Activated naive CD8-positive, alpha-beta T cell treated with anti-CD3 and anti-CD28 coated beads, Interleukin-2, amount 10 ng/mL, durations not matched to agents 7 days and 5 days (primary cell): Measurements from ENCODE around the gene FAM78B. TPM values are rescaled to one million over a fixed set of nuclear protein-coding genes. Genes with fewer than 3 reads are reported as not detected.

Experiments
- ATAC-seq: fragments of 150-1000 bp; cut with Tn5 transposase; one replicate; pipeline ENCODE4 v1.10.0; 2021; ENCODE audit warnings: low read depth, moderate library complexity
- POLR2A ChIA-PET: fragments of 350-600 bp; sonication (Branson Sonifier 250); formaldehyde crosslinking; loops from one replicate; lab custom pipeline; 2021; ENCODE audit warnings: antibody characterized with exemption; lab: Charles Lee
- DNase-seq: peaks from one replicate; pipeline ENCODE4 v3.0.0; 2021
- H3K27ac Mint-ChIP-seq: one replicate; pipeline ENCODE4 v1.8.0; 2022; ENCODE audit warnings: mild to moderate bottlenecking, mixed read lengths
- H3K27me3 Mint-ChIP-seq: one replicate; pipeline ENCODE4 v1.8.0; 2022; ENCODE audit warnings: mild to moderate bottlenecking, moderate library complexity, mixed read lengths
- H3K36me3 Mint-ChIP-seq: one replicate; pipeline ENCODE4 v1.8.0; 2021; ENCODE audit warnings: mild to moderate bottlenecking, mixed read lengths
- H3K4me1 Mint-ChIP-seq: one replicate; pipeline ENCODE4 v1.8.0; 2021; ENCODE audit warnings: mixed read lengths
- H3K4me3 Mint-ChIP-seq: one replicate; pipeline ENCODE4 v1.8.0; 2022; ENCODE audit warnings: mild to moderate bottlenecking, moderate library complexity, mixed read lengths
- H3K9me3 Mint-ChIP-seq: one replicate; pipeline ENCODE4 v1.8.0; 2021; ENCODE audit warnings: mixed read lengths
- total RNA-seq, 2 experiments: library from RNA; stranded (reverse); gene quantifications; one replicate each; pipeline ENCODE4 v1.2.3, GENCODE V29; 2021

FAM78B gene
- total RNA-seq, 2 experiments from 2014 or later: not detected

DNA sequence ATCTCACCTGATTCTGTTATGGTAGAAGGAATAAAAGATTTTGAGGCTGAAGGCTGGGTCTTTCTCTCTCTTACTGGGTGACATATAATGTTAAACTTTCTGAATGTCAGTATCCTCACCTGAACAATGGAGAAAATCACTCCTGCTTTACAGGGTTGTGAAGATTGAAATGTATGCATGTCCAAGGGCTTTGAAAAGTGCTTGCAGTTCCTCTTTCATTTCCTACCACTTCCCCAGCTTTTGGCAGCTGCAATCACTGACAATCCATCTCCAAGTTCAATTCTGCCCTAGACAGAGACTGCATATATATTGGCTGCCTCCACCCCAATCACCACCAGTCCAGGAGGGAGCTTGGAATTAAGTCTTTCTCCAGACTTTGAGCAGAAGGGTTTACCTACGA is 39.8 kb downstream of the FAM78B start:
- Mint-ChIP-seq H3K9me3 (no peaks in the 10 kb centered on the region), H3K36me3 (no peaks in the 10 kb centered on the region), H3K4me3 (no peak overlapping the region), H3K27me3 (no peaks in the 10 kb centered on the region), H3K27ac (no peak overlapping the region), H3K4me1 (no peaks in the 10 kb centered on the region)
- DNase-seq: no peak
- ATAC-seq: no peak
- POLR2A ChIA-PET: no interaction called here

DNA sequence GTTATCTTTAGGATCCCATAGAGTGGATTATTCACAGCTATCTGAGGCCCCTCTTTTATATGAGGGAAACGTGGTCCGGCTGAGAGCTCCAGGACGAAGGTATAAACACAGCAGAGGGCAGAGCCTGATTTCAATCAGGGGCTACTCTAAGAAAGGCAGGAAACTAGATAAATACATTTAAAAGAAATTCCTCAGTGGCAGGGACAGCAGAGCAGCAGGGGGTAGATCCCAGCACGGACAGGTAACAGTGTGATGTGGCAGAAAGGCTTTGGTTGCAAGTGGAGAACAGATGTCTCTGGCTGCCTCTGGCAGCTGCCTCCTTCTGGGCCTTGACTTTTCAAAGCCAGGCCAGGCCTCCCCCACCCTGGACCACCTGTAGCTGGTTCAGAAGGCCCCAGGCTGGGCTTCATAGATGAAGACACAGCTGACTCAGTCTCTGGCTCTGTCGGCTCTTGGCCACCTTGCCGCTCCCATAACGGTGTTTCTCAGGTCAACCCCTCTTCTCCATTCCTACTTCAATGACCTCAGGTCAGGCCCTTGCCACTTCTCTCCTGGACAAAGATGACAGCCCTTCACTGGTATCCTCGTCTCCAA is 43.8 kb downstream of the FAM78B start:
- Mint-ChIP-seq H3K9me3 (no peaks in the 10 kb centered on the region), H3K36me3 (no peaks in the 10 kb centered on the region), H3K27me3 (no peaks in the 10 kb centered on the region), H3K4me1 (no peaks in the 10 kb centered on the region), H3K4me3 (no peak overlapping the region), H3K27ac (no peak overlapping the region)
- DNase-seq (no peak), ATAC-seq (no peak)
- POLR2A ChIA-PET: no interaction called here

DNA sequence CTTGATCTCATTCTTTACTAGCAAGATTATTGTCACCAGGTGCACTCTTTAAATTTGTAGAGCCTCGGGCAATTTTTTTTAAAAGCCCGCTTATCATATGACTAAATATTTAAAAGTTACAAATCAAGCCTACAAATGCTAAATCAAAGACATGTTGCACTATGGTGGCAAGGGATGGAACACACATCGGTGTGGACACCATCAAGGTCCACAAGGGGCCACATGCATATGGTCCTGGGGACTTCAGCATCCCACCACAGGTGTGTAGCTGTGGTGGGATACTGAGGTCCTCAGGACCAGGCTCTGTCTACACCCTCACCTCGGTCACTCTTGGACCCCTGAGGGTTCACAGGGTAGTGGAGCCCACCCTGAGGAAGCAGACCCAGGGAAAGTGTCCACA is 45.8 kb downstream of the FAM78B start:
- Mint-ChIP-seq H3K9me3 (no peaks in the 10 kb centered on the region), H3K4me1 (no peaks in the 10 kb centered on the region), H3K27ac (no peak overlapping the region), H3K27me3 (no peaks in the 10 kb centered on the region), H3K36me3 (no peaks in the 10 kb centered on the region), H3K4me3 (no peak overlapping the region)
- POLR2A ChIA-PET: no interaction called here
- ATAC-seq (no peak), DNase-seq (no peak)

DNA sequence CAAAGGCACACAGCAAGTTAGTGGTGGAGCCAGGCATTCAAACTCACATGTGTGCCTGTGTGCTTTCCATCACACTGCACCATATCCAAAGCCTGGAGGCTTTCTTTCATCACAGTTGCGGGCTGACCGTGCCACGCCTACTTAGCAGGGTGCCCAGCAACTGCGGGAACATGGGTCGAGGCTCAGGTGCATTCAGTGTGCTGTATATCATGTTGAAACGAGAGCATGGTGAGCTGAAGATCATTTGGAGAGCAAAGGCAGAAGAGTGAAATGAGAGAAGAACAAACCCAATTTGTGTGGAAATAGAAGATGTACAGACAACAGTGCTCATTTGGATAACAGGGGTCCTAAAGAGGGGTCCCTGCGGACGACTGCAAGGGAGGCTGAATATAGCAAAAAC is 46.5 kb downstream of the FAM78B start:
- no peak for ATAC-seq
- Mint-ChIP-seq H3K27me3 (no peaks in the 10 kb centered on the region), H3K4me1 (no peaks in the 10 kb centered on the region), H3K36me3 (no peaks in the 10 kb centered on the region), H3K9me3 (no peaks in the 10 kb centered on the region), H3K27ac (no peak overlapping the region), H3K4me3 (no peak overlapping the region)
- POLR2A ChIA-PET: no interaction called here
- DNase-seq: no peak

DNA sequence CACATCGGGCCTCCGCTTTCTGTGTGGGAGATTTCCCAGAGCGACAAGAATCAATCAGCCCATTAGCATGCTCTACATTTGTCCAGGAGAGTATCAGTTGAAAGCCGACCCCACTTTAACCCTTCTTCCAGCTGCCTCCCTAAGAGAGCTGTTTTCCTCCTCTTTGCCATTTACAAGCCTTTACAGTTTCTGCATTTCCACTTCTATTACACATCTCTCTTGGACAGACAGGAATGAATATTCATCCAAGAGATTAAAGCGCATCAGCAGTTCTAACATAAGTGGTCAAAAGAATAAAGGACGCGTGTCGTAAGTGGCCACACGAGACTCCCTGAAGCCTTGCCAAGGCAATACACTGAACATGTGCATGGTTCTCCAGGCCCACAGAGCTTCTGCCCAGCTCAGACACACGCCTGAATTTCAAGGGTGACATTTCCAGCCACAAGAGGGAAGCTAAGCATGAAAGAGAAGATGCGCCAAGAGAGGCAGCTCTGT is 47.3 kb downstream of the FAM78B start:
- DNase-seq: no peak
- no peak for ATAC-seq

DNA sequence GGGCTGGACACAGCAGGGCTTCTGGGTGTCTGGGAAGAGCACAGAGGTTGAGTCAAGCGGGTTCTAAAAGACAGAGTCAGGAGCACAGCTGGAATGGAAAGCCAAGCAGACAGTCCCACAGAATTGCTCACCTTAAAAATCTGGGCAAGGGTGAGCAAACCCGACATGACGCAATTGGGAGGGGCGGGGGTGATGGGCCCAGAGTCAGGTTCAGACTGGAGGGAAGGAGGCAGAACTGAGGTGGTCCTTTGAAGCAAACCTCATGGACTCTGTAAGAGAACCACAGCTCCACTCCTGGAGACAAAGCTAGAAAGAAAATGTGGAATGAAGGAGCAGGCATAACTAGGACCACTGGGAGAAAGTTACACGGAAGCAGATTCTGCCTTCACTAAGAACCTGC is 49.0 kb downstream of the FAM78B start:
- H3K27ac Mint-ChIP-seq: no peak overlapping the region
- H3K9me3 Mint-ChIP-seq: no peaks in the 10 kb centered on the region
- H3K36me3 Mint-ChIP-seq: no peaks in the 10 kb centered on the region
- H3K27me3 Mint-ChIP-seq: no peaks in the 10 kb centered on the region
- H3K4me3 Mint-ChIP-seq: no peak overlapping the region
- ATAC-seq (no peak), DNase-seq (no peak)
- no peaks in the 10 kb centered on the region for H3K4me1 Mint-ChIP-seq
- POLR2A ChIA-PET: interaction anchor here (1.0 kb wide), 1 partner anchor 80 kb away, joined by 3 read pairs; no protein-coding TSS in a partner anchor

More for the DNA sequence above, 47.3 kb downstream of the FAM78B start:
- POLR2A ChIA-PET: no interaction called here
- H3K4me1 Mint-ChIP-seq: no peaks in the 10 kb centered on the region
- H3K9me3 Mint-ChIP-seq: no peaks in the 10 kb centered on the region
- no peaks in the 10 kb centered on the region for H3K36me3 Mint-ChIP-seq
- H3K27ac Mint-ChIP-seq: no peak overlapping the region
- no peak overlapping the region for H3K4me3 Mint-ChIP-seq
- H3K27me3 Mint-ChIP-seq: no peaks in the 10 kb centered on the region

DNA sequence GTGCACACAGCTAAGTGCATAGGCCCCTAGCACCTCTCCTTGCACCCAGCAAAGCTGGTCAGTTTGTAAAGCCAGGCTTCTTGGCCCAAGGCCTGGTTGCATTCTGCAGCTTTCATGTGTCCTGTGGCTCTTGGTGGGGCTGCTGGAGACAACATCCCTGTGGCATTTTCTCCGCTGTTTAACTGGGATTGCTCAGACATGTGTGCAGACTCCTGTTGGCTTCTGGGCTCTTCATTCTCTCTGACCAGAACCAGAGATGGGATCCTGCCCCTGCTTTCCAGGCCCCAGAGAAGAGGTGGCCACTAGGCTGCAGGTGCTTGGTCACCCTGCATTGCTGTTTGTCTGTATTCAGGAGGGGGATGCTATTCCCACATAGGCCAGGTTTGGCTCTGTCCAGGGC is 50.8 kb downstream of the FAM78B start:
- no peak for DNase-seq
- ATAC-seq: no peak
- H3K36me3 Mint-ChIP-seq: no peaks in the 10 kb centered on the region
- no peaks in the 10 kb centered on the region for H3K4me1 Mint-ChIP-seq
- H3K27me3 Mint-ChIP-seq: no peaks in the 10 kb centered on the region
- POLR2A ChIA-PET: no interaction called here
- no peaks in the 10 kb centered on the region for H3K9me3 Mint-ChIP-seq
- no peak overlapping the region for H3K4me3 Mint-ChIP-seq
- no peak overlapping the region for H3K27ac Mint-ChIP-seq

DNA sequence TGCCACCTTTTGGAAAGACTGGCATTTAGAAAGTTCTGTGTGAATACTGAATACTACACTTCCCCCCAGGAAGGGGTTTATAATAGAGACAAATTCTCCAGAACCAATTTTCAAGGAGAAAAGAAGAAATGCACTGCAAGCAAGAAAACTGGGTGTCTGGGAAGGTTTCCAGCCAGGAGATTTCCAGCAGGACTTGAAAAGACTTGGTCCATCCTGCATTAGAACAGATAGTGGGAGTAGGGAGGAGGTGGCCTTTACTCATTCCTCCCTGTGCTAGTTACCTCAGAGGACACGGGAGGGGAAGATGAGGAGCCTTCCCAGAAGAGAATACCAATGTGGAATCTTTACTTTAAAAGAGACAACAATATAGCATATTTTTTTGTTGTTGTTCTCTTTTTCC is 52.4 kb downstream of the FAM78B start:
- Mint-ChIP-seq H3K4me3 (no peak overlapping the region), H3K27me3 (no peaks in the 10 kb centered on the region), H3K27ac (no peak overlapping the region), H3K4me1 (no peaks in the 10 kb centered on the region), H3K9me3 (no peaks in the 10 kb centered on the region), H3K36me3 (no peaks in the 10 kb centered on the region)
- POLR2A ChIA-PET: no interaction called here
- no peak for ATAC-seq
- DNase-seq: no peak

DNA sequence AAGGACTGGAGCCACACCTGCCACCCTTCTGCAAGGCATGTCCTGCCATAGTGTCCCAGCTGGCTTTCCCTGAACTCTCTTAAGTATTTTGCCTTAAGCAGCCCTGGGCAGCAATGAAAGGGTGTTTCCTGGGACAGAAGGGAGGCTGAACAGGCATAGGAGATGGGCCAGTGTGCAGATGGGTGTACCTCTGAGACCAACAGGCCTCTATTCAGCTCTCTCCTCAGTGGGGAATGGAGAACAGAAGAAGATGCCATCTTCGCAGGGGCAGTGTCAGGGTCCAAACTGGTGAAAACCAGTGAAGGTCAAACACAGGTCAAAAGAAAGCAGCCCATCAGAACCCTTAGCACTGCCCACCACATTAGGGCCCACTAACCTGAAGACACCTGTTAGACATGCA is 53.2 kb downstream of the FAM78B start:
- Mint-ChIP-seq H3K27ac (no peak overlapping the region), H3K9me3 (no peaks in the 10 kb centered on the region), H3K4me1 (no peaks in the 10 kb centered on the region), H3K36me3 (no peaks in the 10 kb centered on the region), H3K4me3 (no peak overlapping the region), H3K27me3 (no peaks in the 10 kb centered on the region)
- DNase-seq (no peak), ATAC-seq (no peak)
- POLR2A ChIA-PET: no interaction called here

DNA sequence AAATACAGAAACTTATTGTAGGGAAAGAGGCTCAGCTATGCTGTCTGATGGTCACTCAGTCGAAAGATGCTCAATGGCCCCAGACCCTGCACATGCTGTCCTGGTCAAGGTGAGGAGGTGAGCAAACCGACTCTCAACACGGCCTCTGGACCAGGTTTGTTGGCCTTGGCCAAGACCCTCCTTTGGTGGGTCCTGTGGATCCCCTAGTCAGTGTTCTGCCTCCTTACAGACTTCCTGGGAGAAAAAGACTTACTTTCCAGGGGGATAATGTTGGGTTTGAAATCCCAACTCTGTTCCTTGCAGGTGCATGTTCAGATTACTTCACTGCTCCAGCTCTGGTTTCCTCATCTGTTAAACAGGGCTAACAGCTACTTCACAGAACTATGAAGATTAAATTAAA is 53.8 kb downstream of the FAM78B start:
- Mint-ChIP-seq H3K4me3 (no peak overlapping the region), H3K9me3 (no peaks in the 10 kb centered on the region), H3K36me3 (no peaks in the 10 kb centered on the region), H3K4me1 (no peaks in the 10 kb centered on the region), H3K27ac (no peak overlapping the region), H3K27me3 (peaks cover 2% of the 10 kb centered on the region)
- ATAC-seq (no peak), DNase-seq (no peak)
- POLR2A ChIA-PET: no interaction called here

DNA sequence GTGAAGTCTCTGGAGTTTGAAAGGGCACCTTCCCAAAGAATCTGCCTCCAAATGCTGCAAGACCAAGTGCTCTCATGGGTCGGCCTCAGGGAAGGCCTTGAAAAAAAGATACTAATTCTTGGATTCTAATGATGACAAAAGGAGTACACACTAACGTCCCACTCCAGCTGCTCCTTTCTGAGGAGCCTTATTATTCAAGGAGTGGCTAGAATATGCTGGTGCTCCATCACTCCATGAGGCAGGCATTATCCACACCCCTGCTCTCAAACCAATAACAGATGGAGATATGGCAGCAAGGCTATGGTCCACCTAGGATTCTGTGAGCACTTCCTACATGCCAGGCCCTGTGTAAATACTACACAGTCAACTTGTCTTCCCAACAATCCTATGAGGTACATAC is 54.4 kb downstream of the FAM78B start:
- POLR2A ChIA-PET: no interaction called here
- Mint-ChIP-seq H3K4me1 (no peaks in the 10 kb centered on the region), H3K4me3 (no peak overlapping the region), H3K27me3 (peaks cover 2% of the 10 kb centered on the region), H3K9me3 (no peaks in the 10 kb centered on the region), H3K27ac (no peak overlapping the region), H3K36me3 (no peaks in the 10 kb centered on the region)
- ATAC-seq (no peak), DNase-seq (no peak)

DNA sequence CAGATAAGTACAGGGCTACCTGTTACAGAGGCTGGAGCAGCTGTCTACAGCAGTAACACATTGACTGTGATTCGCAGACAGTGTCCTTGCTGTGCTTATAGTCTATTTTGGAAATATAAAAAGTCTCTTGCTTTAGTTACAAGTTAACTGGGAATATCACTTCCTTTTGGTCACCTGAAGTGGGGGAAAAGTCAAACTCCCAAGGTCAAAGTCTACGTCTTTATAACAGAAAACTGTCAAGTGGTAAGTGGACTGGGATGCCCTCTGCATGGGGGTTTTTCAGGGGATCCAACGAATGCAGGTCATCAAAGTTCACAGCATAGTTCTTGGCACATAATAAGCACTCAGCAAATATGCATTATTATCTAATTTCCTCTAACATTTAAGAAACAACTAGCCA is 55.4 kb downstream of the FAM78B start:
- DNase-seq: no peak
- ATAC-seq: no peak
- POLR2A ChIA-PET: no interaction called here
- Mint-ChIP-seq H3K36me3 (no peaks in the 10 kb centered on the region), H3K4me1 (no peaks in the 10 kb centered on the region), H3K27ac (no peak overlapping the region), H3K9me3 (no peaks in the 10 kb centered on the region), H3K27me3 (peaks cover 2% of the 10 kb centered on the region), H3K4me3 (no peak overlapping the region)

DNA sequence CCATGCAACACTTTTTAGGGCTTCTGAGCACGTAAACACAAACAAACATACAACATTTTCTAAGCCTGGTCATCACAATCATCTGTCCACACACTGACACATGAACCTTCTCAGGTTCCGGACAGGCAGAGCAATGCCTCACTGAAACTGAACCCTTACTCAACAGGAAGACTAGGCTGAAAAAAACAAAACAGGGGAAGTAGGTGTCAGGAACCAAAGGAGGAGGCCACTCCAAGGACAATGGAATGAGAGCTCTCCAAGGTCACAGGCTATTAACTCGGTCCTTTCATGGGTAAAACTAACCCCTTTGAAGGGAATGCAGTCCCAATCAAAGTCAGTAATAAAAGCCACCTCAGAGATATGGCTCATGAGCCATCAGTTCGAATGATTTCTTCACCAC is 76.6 kb downstream of the FAM78B start:
- H3K27me3 Mint-ChIP-seq: peaks cover 2% of the 10 kb centered on the region
- H3K4me3 Mint-ChIP-seq: peak overlapping the region; percentile 15
- no peaks in the 10 kb centered on the region for H3K9me3 Mint-ChIP-seq
- POLR2A ChIA-PET: no interaction called here
- DNase-seq (no peak), ATAC-seq (no peak)
- H3K27ac Mint-ChIP-seq: no peak overlapping the region
- peaks cover 3% of the 10 kb centered on the region for H3K4me1 Mint-ChIP-seq
- no peaks in the 10 kb centered on the region for H3K36me3 Mint-ChIP-seq

DNA sequence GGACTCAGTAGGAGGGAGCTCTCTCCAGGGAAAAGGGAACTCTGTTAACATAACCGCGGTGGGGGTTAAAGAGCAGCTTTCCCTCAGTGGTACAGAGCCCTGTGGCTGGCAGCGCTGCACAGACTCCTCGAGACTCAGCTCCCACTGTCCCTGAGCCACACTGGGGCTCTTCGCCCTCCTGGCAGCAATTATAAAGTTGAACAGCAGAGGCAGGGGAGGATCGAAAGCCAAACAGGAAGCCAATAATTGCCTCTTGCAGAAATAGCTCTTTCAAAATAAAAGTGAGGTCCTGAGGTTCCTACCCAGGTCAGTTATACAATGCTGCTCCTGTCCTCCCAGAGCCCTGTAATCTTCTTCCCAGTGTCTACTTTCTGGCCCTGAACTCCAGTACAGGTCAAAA is 77.0 kb downstream of the FAM78B start:
- Mint-ChIP-seq H3K27me3 (peaks cover 2% of the 10 kb centered on the region), H3K4me1 (peaks cover 3% of the 10 kb centered on the region), H3K9me3 (no peaks in the 10 kb centered on the region), H3K36me3 (no peaks in the 10 kb centered on the region), H3K27ac (no peak overlapping the region), H3K4me3 (no peak overlapping the region)
- DNase-seq (no peak), ATAC-seq (peak; percentile 54)
- POLR2A ChIA-PET: no interaction called here

DNA sequence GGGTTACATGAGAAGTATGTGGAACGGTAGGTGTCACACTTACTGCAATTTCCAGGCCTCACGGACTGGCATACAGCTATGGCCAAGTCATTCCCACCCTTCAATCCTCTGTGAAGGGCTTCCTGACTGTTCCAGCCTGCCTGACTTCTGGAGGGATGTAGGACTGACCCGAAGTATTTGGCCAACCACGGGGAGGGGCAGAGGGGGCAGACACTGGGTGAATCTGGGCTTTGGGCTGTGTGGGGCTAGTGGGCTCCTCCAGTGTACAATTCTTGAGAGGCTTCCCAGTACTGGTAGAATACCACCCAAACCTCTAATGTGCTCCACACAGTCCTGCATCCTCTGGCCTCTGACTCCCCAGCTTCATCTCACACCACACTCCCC is 78.2 kb downstream of the FAM78B start:
- no peak for ATAC-seq
- Mint-ChIP-seq H3K27ac (no peak overlapping the region), H3K27me3 (peaks cover 2% of the 10 kb centered on the region), H3K9me3 (no peaks in the 10 kb centered on the region), H3K4me1 (peaks cover 10% of the 10 kb centered on the region), H3K4me3 (no peak overlapping the region), H3K36me3 (no peaks in the 10 kb centered on the region)
- no peak for DNase-seq
- POLR2A ChIA-PET: no interaction called here
